G401 (cell line): Measurements from ENCODE around the gene GRHL1. TPM values are rescaled to one million over a fixed set of nuclear protein-coding genes. Genes with fewer than 3 reads are reported as not detected.
A peak's percentile ranks its signal among the peaks of the same experiment; 100 is the strongest.
"Not testable (repeated sequence)": the region's sequence is repeated elsewhere in the genome, so short reads cannot be mapped to it uniquely, and the experiment has no call there.

Source experiments
- DNase-seq: peaks from one replicate; pipeline ENCODE4 v3.0.0-alpha.2; 2015; ENCODE audit warnings: low spot score
- in situ Hi-C: cut with HindIII; loops from 2 replicates; pipeline ENCODE4 v1.10.0; 2016; ENCODE audit warnings: low sequenced_read_pairs, mixed read lengths
- total RNA-seq: library from RNA; depleted of rRNA; stranded (reverse); fragments of >200 nt; shearing (Covaris generic); gene quantifications from 2 replicates; pipeline ENCODE4 v1.2.3, GENCODE V29; 2014

GRHL1 gene
- total RNA-seq, 1 experiment from 2014 or later, result 0.14 TPM

DNA sequence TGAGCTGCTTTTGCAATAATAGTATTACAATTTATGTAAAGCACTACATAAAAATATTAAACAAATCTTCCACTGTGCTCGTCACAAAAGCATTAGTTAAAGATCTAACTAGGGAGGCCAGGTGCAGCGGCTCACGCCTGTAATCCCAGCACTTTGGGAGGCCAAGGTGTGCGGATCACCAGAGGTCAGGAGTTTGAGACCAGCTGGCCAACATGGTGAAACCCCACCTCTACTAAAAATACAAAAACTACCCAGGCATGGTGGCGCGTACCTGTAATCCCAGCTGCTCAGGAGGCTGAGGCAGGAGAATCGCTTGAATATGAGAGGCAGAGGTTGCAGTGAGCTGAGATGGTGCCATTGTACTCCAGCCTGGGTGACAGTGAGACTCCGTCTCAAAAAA is 79.3 kb downstream of the GRHL1 start:
- in situ Hi-C loops, result loop anchor here (10.0 kb wide), 1 partner anchor 56 kb away; no protein-coding TSS in a partner anchor
- not testable (repeated sequence) for DNase-seq

DNA sequence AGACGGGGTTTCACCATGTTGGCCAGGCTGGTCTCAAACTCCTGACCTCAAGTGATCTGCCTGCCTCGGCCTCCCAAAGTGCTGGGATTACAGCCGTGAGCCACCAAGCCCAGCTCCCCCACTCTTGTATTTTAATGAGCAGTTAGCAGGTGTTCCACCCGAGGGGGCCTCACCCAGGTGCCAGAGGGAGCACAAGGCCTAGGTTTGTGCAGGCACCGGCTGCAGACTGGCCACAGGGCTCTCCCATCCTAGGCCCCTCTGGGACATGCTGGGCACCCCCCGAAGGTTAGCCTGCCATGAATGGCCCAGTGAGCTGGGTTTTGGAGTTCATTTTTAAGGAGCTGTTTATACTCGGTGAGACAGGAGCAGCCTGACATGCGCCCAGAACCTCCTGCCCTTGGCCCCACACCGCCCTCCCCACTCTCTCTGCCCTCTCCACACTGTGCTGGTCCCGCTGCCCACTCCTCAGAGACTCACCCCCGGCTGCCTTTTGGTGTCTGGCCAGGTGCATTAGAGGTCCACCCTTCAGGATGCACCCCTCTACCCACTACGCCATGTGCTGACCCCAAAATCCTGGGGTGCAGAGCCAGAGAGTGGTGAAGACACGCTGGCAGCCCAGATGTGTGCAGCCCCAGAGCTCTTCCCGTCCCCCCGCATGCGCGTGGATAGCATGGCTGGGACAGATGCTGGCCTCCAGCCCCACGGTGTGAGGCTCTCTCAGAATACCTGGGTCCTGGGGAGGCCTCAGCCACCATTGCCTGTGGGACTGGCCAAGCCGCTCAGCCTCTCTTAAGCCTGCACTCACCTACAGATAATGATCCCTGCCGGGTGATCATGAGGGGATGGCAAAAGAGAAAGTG is 80.6 kb downstream of the GRHL1 start:
- in situ Hi-C loops, result loop anchor here (10.0 kb wide), 1 partner anchor 57 kb away; no protein-coding TSS in a partner anchor
- DNase-seq, result no peak

DNA sequence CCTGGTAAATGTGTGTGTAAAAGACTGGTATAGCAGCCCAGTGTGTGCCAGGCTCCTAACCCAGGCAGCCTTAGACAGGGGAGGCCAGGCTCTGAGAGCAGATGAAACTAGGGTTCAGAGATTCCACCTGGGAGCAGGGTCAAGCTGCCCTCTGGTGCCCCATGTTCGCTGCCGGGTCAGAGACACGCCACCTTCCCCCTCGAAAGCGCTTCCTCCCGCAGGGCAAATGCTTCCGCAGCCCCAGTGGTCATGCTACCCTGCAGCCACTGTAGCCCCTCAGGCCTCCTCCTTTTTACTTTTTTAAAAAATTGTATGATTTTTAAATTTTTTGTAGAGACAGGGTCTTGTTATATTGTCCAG is 81.2 kb downstream of the GRHL1 start:
- in situ Hi-C loops, result loop anchor here (10.0 kb wide), 1 partner anchor 58 kb away; no protein-coding TSS in a partner anchor
- DNase-seq, result no peak

DNA sequence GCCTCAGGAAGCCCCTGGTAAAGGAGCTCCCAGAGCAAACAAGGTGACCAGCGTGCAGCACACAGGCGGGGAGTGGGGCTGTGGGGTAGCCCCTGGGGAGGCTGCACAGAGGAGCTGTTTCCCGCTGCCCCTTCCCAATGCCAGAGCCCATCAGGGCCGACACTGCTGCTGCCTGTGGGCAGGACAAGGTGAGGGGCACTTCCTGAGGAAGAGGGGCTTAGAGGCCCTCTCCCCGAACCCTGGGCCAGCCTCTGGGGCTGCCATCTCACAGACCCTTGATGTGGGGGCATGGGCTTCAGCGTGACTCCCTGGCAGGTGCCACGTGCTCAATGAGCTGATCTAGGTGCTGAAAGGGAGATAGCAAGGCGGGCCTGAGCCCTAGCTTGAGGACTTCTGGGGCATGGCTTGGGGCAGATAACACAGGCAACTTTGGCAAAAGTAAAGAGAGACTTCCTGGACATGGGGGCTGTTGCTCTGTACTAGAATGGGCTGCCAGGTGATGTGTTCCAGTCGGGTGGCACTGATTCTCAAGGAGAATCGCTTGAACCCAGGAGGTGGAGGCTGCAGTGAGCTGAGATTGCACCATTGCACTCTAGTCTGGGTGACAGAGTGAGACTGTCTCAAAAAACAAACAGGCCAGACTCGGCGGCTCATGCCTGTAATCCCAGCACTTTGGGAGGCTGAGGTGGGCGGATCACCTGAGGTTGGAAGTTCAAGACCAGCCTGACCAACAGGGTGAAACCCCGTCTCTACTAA is 81.9 kb downstream of the GRHL1 start:
- DNase-seq, result no peak
- in situ Hi-C loops, result loop anchor here (10.0 kb wide), 1 partner anchor 59 kb away; no protein-coding TSS in a partner anchor

DNA sequence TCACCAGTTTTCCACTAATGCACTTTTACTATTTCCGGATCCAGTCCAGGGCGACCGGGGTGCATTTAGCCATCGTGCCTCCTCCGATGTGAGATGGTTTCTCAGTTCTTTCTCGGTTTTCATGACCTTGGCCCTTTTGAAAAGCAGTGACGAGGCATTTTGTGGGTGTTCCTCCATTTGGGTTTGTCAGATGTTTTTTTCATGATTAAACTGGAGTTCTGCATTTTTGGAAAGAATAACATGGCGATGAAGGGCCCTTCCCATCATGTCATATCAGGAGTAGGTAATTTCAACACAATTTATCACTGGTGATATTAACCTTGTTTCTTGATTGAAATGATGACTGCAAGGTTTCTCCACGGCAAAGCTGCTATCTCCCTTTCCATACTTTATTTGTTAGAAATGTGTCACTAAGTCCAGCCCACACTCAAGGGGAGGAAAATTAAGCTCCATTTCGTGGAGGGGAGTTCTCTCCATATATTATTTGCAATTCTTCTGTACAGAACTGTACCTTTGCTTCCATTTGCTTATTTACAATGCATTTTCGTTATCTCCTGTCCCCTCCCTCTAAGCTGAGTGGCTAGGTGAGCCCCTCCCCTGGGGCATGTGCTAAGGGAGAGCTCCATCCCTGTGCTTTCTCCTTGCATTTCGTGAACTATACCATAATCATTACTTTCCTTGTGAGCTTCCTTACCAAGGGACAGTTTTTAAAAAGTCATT is 83.0 kb downstream of the GRHL1 start:
- DNase-seq, result no peak
- in situ Hi-C loops, result loop anchor here (10.0 kb wide), 1 partner anchor 60 kb away; no protein-coding TSS in a partner anchor

DNA sequence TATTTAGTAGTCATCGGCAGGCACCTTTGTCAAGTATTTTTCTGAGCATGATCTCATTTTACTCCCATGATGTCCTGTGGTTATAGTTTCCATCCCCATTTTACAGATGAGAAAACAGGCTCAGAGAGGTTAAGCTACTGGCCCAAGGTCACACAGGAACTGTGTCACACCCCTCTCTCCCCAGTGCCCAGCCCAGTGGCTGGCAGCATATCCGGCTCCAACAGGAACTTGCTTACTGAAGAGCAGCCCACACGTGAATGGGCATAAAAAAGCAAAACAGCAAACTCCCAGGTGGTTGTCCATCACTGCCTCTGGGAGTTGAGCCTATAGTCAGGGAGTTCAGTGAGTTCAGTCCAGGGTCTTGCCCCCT is 83.5 kb downstream of the GRHL1 start:
- in situ Hi-C loops, result loop anchor here (10.0 kb wide), 1 partner anchor 60 kb away; no protein-coding TSS in a partner anchor
- no peak for DNase-seq

DNA sequence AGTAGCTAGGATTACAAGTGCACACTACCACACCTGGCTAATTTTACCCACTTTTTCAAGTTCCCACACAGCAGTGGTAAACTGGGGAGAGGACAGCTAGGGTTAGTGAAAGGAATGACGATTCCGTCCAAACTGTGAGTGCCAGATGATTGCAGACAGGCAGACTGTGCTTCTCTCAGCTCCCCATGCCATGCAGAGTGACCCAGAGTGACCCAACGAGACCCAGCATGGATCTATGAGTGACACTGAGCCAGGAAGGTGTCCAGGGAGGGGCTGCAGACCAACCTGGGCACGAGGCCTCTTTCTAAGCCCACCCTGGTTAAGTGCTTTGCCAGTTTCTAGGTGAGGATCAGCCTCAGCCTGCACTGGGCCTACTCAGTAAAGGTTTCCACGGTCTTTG is 84.1 kb downstream of the GRHL1 start:
- no peak for DNase-seq
- in situ Hi-C loops, result loop anchor here (10.0 kb wide), 1 partner anchor 61 kb away; no protein-coding TSS in a partner anchor

DNA sequence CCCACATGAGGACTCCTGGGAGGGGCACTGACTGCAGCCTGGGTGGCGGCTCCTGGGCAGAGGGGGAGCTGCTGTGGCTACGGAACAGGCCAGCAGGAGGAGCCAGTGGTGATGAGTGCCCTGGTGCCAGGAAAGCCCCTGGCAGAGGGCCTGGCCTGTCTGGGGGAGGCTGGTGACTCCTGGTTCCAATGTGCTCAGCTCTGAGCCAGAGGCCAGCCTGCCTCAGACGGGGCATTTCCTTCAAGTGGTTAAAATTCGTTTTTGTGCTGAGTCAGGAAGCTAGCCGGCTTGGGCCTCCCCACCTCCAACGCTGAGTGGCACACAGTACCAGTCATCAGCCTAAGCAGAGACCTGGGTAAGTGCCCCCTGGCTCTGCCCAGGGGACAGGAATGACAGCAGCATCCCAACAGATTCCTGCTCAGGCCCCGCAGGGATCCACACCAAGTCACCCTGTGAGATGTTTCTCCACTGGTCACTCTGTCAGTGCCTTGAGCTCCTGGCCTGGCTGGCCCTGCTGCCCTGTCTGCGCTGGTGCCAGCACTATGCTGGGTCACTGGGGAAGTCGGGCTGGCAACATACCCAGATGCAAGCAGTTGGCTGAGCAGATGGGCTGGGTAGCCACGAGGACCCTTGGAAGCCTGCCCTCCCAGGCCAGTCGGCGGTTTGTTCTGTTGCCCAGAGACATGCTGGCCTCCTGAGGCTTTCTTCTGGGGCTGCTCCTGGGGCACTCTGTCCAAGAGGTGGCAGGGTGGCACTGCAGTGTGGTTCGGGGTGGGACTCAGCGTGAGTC is 84.8 kb downstream of the GRHL1 start:
- peak; percentile 95 for DNase-seq
- in situ Hi-C loops, result loop anchor here (10.0 kb wide), 1 partner anchor 61 kb away; no protein-coding TSS in a partner anchor

DNA sequence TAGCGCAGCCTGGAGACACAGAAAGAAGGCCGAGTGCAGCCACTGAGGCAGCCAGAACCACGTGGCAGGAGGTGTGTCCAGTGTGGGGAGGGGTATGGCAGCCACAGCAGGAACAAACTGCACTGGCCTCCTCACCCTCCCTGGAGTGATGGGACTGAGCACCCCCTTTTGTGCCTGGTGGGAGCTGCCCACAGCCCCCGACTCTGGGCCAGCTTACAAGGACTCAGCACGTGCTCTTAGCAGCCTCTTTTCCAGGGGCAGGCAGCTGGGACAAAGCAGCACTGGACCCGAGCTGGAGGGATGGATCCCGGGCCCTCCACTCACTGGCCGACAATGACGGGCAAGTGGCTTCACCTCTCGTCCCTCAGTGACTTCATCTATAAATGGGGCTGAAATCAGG is 86.6 kb downstream of the GRHL1 start:
- in situ Hi-C loops, result loop anchor here (10.0 kb wide), 1 partner anchor 63 kb away; no protein-coding TSS in a partner anchor
- no peak for DNase-seq

DNA sequence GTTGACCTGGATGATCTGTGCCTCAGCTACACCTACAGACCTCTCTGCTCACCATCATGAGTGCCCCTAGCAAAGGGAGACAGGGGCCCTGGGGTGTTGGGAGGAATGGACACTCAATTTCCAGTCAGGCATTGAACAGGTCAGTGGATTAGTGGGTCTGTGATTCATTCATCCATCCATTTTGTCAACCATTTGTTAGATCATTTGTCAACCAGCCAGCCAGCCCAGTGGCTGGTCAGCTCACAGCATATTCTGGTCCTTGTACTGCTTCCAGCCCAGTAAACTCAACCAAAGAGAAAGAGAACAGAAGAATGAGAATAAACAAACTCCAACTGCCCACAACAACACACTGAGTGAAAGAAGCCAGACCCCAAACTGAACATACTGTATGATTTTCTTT is 87.2 kb downstream of the GRHL1 start:
- DNase-seq, result no peak
- in situ Hi-C loops, result loop anchor here (10.0 kb wide), 1 partner anchor 64 kb away; no protein-coding TSS in a partner anchor

DNA sequence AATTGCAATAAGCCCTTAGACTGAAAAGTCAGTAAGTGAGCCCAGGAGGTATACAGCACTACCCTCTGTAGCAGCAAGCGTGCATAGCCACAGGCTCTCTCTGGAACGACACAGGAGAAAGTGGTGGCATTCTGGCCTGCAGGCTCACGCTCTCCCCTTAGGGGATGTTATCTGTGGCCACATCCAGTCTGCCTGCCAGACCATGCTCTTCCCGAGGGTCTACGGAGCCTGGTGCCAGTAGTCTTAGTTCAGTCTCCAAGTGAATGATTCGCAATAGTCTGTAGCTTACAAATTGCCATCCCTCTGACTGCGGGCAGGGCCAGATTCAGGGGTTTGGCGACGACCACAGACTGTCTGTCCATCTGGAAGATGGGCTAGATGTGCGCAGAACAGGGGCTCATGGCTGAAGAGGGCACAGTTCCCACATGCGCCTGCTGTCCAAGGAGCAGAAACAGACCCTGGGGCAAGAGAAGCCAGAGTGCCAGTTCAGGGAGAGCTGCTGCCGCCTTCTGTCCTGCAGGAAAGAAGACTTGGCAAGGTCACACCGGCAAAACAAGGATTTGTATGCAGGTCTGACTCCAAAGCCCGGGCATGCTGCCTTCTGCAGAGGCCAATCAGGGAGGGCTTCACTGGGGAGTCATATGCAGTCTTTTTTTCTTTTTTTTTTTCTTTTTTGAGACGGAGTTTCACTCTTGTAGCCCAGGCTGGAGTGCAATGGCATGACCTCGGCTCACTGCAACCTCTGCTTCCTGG is 88.3 kb downstream of the GRHL1 start:
- in situ Hi-C loops, result loop anchor here (10.0 kb wide), 2 partner anchors 65 to 225 kb away; no protein-coding TSS in a partner anchor
- DNase-seq, result peak; percentile 97

DNA sequence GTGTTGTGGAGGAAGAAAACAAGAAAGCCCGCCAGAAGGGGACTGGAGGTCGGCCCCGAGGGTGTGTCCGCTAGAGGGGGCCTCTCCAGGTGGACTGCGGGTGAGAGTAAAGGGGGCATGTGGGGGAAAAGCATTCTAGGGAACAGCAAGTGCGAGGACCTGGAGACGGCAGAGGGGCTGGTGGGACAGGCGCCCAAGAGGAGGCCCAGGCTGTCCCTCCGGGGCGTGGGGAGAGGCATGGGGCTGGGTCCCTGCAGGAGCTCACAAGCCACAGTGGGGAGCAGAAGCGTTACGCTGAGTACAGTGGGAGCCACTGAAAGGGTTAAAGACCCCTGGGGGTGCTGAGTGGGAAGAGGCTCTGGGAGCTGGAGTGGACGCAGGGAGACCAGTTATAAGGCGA is 90.2 kb downstream of the GRHL1 start:
- in situ Hi-C loops, result loop anchor here (10.0 kb wide), 1 partner anchor 227 kb away; no protein-coding TSS in a partner anchor
- no peak for DNase-seq

DNA sequence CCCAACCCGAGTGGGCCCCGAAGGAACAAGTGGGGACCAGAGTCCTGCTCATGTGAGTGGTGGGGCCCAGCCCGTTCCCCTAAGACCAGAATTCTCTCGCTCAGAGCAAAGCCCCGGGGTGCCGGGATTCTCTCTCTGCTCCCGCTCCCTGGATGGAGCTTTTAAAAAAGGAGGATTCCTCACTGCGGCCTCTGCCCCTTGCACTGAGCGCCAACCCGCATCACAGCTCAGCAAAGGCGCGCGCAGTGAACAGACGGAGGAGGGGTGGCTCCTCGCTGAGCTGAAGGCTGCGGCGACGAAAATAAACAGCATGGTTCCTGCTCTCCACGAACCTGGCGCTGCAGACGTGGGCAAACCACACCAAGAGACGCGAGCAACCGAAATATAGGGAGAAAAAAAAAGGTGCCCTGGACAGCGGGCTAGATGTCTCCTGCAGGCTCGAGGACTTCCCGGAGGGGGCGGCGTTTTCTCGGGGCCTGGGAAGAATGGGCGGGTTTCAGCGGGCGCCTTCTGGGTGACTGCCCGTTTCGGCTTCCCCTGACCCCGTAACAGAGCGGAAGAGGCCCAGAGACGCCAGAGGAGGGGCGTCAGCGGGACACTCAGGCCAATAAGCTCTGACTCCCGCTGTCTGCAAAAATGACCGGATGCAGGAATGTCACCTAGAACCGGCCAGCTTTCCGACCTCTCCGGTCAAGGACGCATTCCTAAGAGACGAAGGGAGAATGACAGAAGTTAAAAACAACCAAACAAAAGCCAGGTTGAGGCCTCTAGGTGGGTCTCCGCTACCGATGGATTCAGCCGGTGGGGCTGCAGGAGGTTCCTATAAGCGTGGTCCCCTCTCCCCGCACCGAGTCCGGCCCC is 91.0 kb downstream of the GRHL1 start:
- DNase-seq, result peak; percentile 57

DNA sequence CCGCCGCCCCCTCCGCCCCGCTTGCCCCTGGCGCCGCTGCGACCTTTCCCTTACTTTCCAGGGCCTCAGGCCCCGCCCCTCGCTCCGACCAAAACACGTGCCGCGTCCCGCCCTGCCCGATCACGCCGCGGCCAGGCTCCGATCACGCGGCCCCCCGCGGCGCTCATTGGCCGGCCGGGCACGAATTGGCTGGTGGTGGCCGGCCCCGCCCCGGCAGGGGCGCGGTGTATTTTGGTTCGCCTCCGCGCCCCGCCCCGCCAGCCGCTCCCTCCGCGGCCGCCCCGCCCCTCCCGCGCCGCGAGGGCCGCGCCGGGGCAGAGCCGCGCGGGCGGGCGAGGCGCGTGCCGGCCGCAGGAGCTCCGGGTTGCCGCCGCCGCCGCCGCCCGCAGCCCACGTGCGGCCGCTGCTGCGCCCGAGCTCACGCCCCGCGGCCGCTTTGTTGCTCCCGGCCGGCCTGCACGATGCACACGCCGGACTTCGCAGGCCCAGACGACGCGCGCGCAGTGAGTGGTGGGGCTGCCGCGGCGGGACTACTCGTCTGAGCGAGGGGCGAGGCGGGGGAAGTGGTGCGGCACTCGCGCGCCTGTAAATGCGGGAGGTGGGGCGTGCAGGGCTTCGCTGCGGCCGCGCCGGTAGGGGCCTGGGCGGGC is 91.9 kb downstream of the GRHL1 start, which contains the start of gene KLF11:
Gene KLF11 (plus strand): TSS at position 295 of the 650 bp plus-strand sequence. CDS start 167 bp downstream, at position 462.
- in situ Hi-C loops, result loop anchor here (10.0 kb wide), 1 partner anchor 229 kb away; no protein-coding TSS in a partner anchor

More for the DNA sequence above, 91.0 kb downstream of the GRHL1 start:
- in situ Hi-C loops, result loop anchor here (10.0 kb wide), 1 partner anchor 228 kb away; no protein-coding TSS in a partner anchor

DNA sequence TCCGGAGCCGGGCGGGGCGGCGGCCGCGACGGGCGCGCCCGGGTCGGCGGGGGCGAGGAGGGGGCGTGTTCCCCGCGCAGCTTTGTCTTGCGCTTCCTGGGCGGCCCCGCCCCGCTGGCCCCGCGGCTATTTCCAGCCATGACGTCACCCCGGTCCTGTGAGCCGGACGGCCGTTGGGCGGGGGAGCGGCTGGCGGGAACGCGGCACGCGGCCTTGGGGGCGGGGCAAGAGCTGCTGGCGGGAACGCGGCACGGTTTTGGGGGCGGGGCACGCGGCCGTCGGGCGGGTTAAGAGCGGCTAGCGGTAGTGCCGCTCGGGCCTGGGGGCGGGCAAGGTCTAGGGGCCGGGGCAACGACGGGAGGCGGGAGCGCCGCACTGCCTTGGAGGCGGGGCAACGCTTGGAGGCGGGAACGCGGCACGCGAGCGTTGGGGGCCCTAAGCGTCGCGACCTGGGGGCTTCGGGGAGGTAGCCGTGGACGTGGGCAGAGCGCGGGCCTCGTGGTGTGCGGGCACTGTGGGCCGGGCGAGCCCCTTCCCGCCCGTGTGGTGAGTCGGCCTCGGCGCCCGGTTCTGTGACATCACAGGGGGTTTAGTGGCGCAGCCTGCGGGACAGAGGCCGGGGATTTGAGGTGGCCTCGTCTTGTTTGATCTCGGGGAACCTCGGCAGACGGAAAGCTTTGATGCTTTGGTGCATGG is 92.6 kb downstream of the GRHL1 start:
- peak; percentile 91 for DNase-seq
- in situ Hi-C loops, result loop anchor here (10.0 kb wide), 1 partner anchor 229 kb away; no protein-coding TSS in a partner anchor

More for the DNA sequence above, 91.9 kb downstream of the GRHL1 start, which contains the start of gene KLF11:
- DNase-seq, result peak; percentile 80
